Natural killer cell treated with Interleukin-12 subunit alpha and Interleukin-12 subunit beta and Interleukin-15 and Interleukin-18, amount 100 ng/mL, for 72 hours (primary cell): ENCODE results near the gene CCDC170. TPM values are rescaled to one million over a fixed set of nuclear protein-coding genes. Genes with fewer than 3 reads are reported as not detected.
A peak's percentile ranks its signal among the peaks of the same experiment; 100 is the strongest.
"Not testable (repeated sequence)": the region's sequence is repeated elsewhere in the genome, so short reads cannot be mapped to it uniquely, and the experiment has no call there.

ENCODE experiments used
- ATAC-seq, 2 donors: fragments of 150-1000 bp; cut with Tn5 transposase in 1 of 2; sonication (Bioruptor Pico), chemical (Tn5 transposase) in 1 of 2; 2 replicates each; pipeline ENCODE4 v1.10.0; 2021
- DNase-seq: peaks from one replicate; pipeline ENCODE4 v3.0.0; 2022; ENCODE audit warnings: low spot score
- H3K27ac Mint-ChIP-seq, 2 donors: 1 replicate in 1 of 2; 2 replicates in 1 of 2; pipeline ENCODE4 v1.8.0; 2022; ENCODE audit warnings: mixed read lengths in 2 of 2, mild to moderate bottlenecking in 1 of 2, moderate library complexity in 1 of 2
- H3K27me3 Mint-ChIP-seq, 2 donors: 1 replicate in 1 of 2; 2 replicates in 1 of 2; pipeline ENCODE4 v1.8.0; 2022; ENCODE audit warnings: mixed read lengths in 2 of 2
- H3K36me3 Mint-ChIP-seq: one replicate; pipeline ENCODE4 v1.8.0; 2022; ENCODE audit warnings: mixed read lengths
- H3K4me1 Mint-ChIP-seq, 2 donors: 1 replicate in 1 of 2; 2 replicates in 1 of 2; pipeline ENCODE4 v1.8.0; 2022; ENCODE audit warnings: low read depth in 2 of 2, mixed read lengths in 2 of 2, mild to moderate bottlenecking in 1 of 2
- H3K4me3 Mint-ChIP-seq: one replicate; pipeline ENCODE4 v1.8.0; 2022; ENCODE audit warnings: mixed read lengths
- H3K9me3 Mint-ChIP-seq: 2 replicates; pipeline ENCODE4 v1.8.0; 2022; ENCODE audit warnings: mixed read lengths
- total RNA-seq, 2 donors: library from RNA; stranded (reverse); gene quantifications; one replicate each; pipeline ENCODE4 v1.2.3, GENCODE V29; 2022

CCDC170 gene
- total RNA-seq, 2 donors from 2014 or later: not detected

GRCh38 chr6:151501511-151502136, 7.8 kb downstream of the CCDC170 start:
- Mint-ChIP-seq H3K27ac (no peak overlapping the region), H3K36me3 (no peaks in the 10 kb centered on the region), H3K27me3 (peaks cover 21 to 23% of the 10 kb centered on the region in 2 donors), H3K4me3 (no peak overlapping the region), H3K4me1 (peaks cover 7 to 19% of the 10 kb centered on the region in 2 donors), H3K9me3 (no peaks in the 10 kb centered on the region)
- ATAC-seq (no peak), DNase-seq (no peak)

- Mint-ChIP-seq H3K4me3 (no peak overlapping the region), H3K9me3 (no peaks in the 10 kb centered on the region), H3K27ac (no peak overlapping the region), H3K4me1 (peaks cover 7 to 17% of the 10 kb centered on the region in 2 donors), H3K36me3 (no peaks in the 10 kb centered on the region), H3K27me3 (peaks cover 18 to 22% of the 10 kb centered on the region in 2 donors)
- ATAC-seq (no peak), DNase-seq (no peak)
These were observed 8.7 kb downstream of the CCDC170 start for GRCh38 chr6:151502499-151502898.

GRCh38 chr6:151506761-151507160, 12.9 kb downstream of the CCDC170 start:
- Mint-ChIP-seq H3K27ac (no peak overlapping the region), H3K9me3 (no peaks in the 10 kb centered on the region), H3K4me1 (no peaks in the 10 kb centered on the region), H3K36me3 (no peaks in the 10 kb centered on the region), H3K27me3 (peaks cover 9% of the 10 kb centered on the region in 2 donors), H3K4me3 (no peak overlapping the region)
- ATAC-seq (no peak), DNase-seq (no peak)

- Mint-ChIP-seq H3K9me3 (no peaks in the 10 kb centered on the region), H3K4me1 (no peaks in the 10 kb centered on the region), H3K36me3 (no peaks in the 10 kb centered on the region), H3K27ac (no peak overlapping the region), H3K4me3 (no peak overlapping the region), H3K27me3 (peaks cover 5 to 6% of the 10 kb centered on the region in 2 donors)
- ATAC-seq: no peak
- DNase-seq: no peak
These were observed 15.2 kb downstream of the CCDC170 start for GRCh38 chr6:151509048-151509447.

- no peak overlapping the region for H3K4me3 Mint-ChIP-seq
- DNase-seq: no peak
- peaks cover 10 to 12% of the 10 kb centered on the region in 2 donors for H3K27me3 Mint-ChIP-seq
- H3K27ac Mint-ChIP-seq: no peak overlapping the region
- ATAC-seq: peak in 1 of 2 donors; percentile 54
- H3K9me3 Mint-ChIP-seq: peaks cover 6% of the 10 kb centered on the region
- H3K36me3 Mint-ChIP-seq: no peaks in the 10 kb centered on the region
- H3K4me1 Mint-ChIP-seq: peaks cover 0 to 4% of the 10 kb centered on the region in 2 donors
These were observed 18.7 kb downstream of the CCDC170 start for GRCh38 chr6:151512481-151512880.

GRCh38 chr6:151514000-151514730, 20.3 kb downstream of the CCDC170 start:
- H3K27ac Mint-ChIP-seq: no peak overlapping the region
- no peak for ATAC-seq
- H3K27me3 Mint-ChIP-seq: peaks cover 9 to 10% of the 10 kb centered on the region in 2 donors

GRCh38 chr6:151518992-151519391, 25.2 kb downstream of the CCDC170 start:
- Mint-ChIP-seq H3K36me3 (peaks cover 14% of the 10 kb centered on the region), H3K9me3 (peaks cover 16% of the 10 kb centered on the region)
- not testable (repeated sequence) for H3K27ac Mint-ChIP-seq, H3K4me3 Mint-ChIP-seq, ATAC-seq, H3K27me3 Mint-ChIP-seq, DNase-seq, H3K4me1 Mint-ChIP-seq

More at GRCh38 chr6:151514000-151514730, 20.3 kb downstream of the CCDC170 start:
- Mint-ChIP-seq H3K9me3 (peaks cover 10% of the 10 kb centered on the region), H3K36me3 (peaks cover 11% of the 10 kb centered on the region), H3K4me3 (no peak overlapping the region), H3K4me1 (peaks cover 0 to 4% of the 10 kb centered on the region in 2 donors)
- DNase-seq: no peak

GRCh38 chr6:151523034-151523433, 29.2 kb downstream of the CCDC170 start:
- H3K9me3 Mint-ChIP-seq: peaks cover 13% of the 10 kb centered on the region
- no peak overlapping the region for H3K27ac Mint-ChIP-seq
- DNase-seq: no peak
- H3K4me1 Mint-ChIP-seq: no peaks in the 10 kb centered on the region
- H3K4me3 Mint-ChIP-seq: no peak overlapping the region
- peaks cover 12% of the 10 kb centered on the region for H3K36me3 Mint-ChIP-seq
- peaks cover 6 to 12% of the 10 kb centered on the region in 2 donors for H3K27me3 Mint-ChIP-seq
- no peak for ATAC-seq

- no peak for DNase-seq
- Mint-ChIP-seq H3K9me3 (peaks cover 9% of the 10 kb centered on the region), H3K27me3 (peaks cover 6 to 12% of the 10 kb centered on the region in 2 donors), H3K4me1 (no peaks in the 10 kb centered on the region), H3K27ac (no peak overlapping the region), H3K4me3 (no peak overlapping the region), H3K36me3 (peaks cover 4% of the 10 kb centered on the region)
- ATAC-seq: no peak
These were observed 30.2 kb downstream of the CCDC170 start for GRCh38 chr6:151524059-151524458.

GRCh38 chr6:151534576-151534975, 40.8 kb downstream of the CCDC170 start:
- Mint-ChIP-seq H3K27me3 (peaks cover 7 to 29% of the 10 kb centered on the region in 2 donors), H3K36me3 (peaks cover 4% of the 10 kb centered on the region), H3K27ac (no peak overlapping the region), H3K4me3 (no peak overlapping the region), H3K4me1 (no peaks in the 10 kb centered on the region), H3K9me3 (peaks cover 8% of the 10 kb centered on the region)
- no peak for ATAC-seq
- no peak for DNase-seq

- no peak overlapping the region for H3K4me3 Mint-ChIP-seq
- H3K9me3 Mint-ChIP-seq: peaks cover 11% of the 10 kb centered on the region
- DNase-seq (no peak), ATAC-seq (no peak)
- H3K4me1 Mint-ChIP-seq: no peaks in the 10 kb centered on the region
- peaks cover 10 to 37% of the 10 kb centered on the region in 2 donors for H3K27me3 Mint-ChIP-seq
- peaks cover 9% of the 10 kb centered on the region for H3K36me3 Mint-ChIP-seq
- H3K27ac Mint-ChIP-seq: no peak overlapping the region
These were observed 41.8 kb downstream of the CCDC170 start for GRCh38 chr6:151535476-151536187.

- Mint-ChIP-seq H3K4me3 (no peak overlapping the region), H3K36me3 (peaks cover 13% of the 10 kb centered on the region), H3K9me3 (peaks cover 11% of the 10 kb centered on the region), H3K27ac (no peak overlapping the region), H3K27me3 (peaks cover 13 to 42% of the 10 kb centered on the region in 2 donors), H3K4me1 (no peaks in the 10 kb centered on the region)
- no peak for DNase-seq
- ATAC-seq: no peak
These were observed 42.3 kb downstream of the CCDC170 start for GRCh38 chr6:151536188-151536479.

GRCh38 chr6:151537556-151537955, 43.7 kb downstream of the CCDC170 start:
- ATAC-seq: no peak
- no peaks in the 10 kb centered on the region for H3K4me1 Mint-ChIP-seq
- no peak for DNase-seq
- H3K36me3 Mint-ChIP-seq: peaks cover 15% of the 10 kb centered on the region
- H3K4me3 Mint-ChIP-seq: no peak overlapping the region
- H3K9me3 Mint-ChIP-seq: peaks cover 8% of the 10 kb centered on the region
- peaks cover 13 to 44% of the 10 kb centered on the region in 2 donors for H3K27me3 Mint-ChIP-seq
- H3K27ac Mint-ChIP-seq: no peak overlapping the region
